COLO668 (cell line): ENCODE measurements around the gene RNF2.
A peak's percentile ranks its signal among the peaks of the same experiment; 100 is the strongest.
"Not testable (repeated sequence)": the region's sequence is repeated elsewhere in the genome, so short reads cannot be mapped to it uniquely, and the experiment has no call there.

Experiments used
- DNase-seq: peaks from one replicate; lab custom pipeline; 2025; ENCODE audit not compliant: unreplicated experiment; lab: John Stamatoyannopoulos, UW

Gene RNF2

GRCh38 chr1:185044981-185045813, at the start of gene RNF2:
Gene RNF2, plus strand, starts transcription at chr1:185045558. Its CDS starts 41,996 bp downstream, at chr1:185087554.
- peak; percentile 87 for DNase-seq

- DNase-seq, result not testable (repeated sequence)
These were observed 45.4 kb upstream of the RNF2 start for GRCh38 chr1:184999974-185000373.

GRCh38 chr1:185001312-185001880, 44.0 kb upstream of the RNF2 start:
- not testable (repeated sequence) for DNase-seq

- no peak for DNase-seq
These were observed 36.5 kb upstream of the RNF2 start for GRCh38 chr1:185008838-185009237.

- no peak for DNase-seq
These were observed 35.0 kb upstream of the RNF2 start for GRCh38 chr1:185010361-185010760.

GRCh38 chr1:185014941-185015340, 30.4 kb upstream of the RNF2 start:
- no peak for DNase-seq

- DNase-seq, result no peak
These were observed 29.7 kb upstream of the RNF2 start for GRCh38 chr1:185015631-185016030.

GRCh38 chr1:185016880-185017279, 28.5 kb upstream of the RNF2 start:
- no peak for DNase-seq

- no peak for DNase-seq
These were observed 28.0 kb upstream of the RNF2 start for GRCh38 chr1:185017338-185017737.

- no peak for DNase-seq
These were observed 27.4 kb upstream of the RNF2 start for GRCh38 chr1:185017966-185018365.

- no peak for DNase-seq
These were observed 18.0 kb upstream of the RNF2 start for GRCh38 chr1:185027252-185027882.

GRCh38 chr1:185033686-185034085, 11.7 kb upstream of the RNF2 start:
- no peak for DNase-seq

GRCh38 chr1:185035258-185035657, 10.1 kb upstream of the RNF2 start:
- no peak for DNase-seq

- no peak for DNase-seq
These were observed 6.5 kb upstream of the RNF2 start for GRCh38 chr1:185038813-185039376.

- no peak for DNase-seq
These were observed 5.5 kb upstream of the RNF2 start for GRCh38 chr1:185039726-185040407.

- no peak for DNase-seq
These were observed 5.0 kb upstream of the RNF2 start for GRCh38 chr1:185040408-185040735.

GRCh38 chr1:185041742-185042141, 3.6 kb upstream of the RNF2 start:
- no peak for DNase-seq

- no peak for DNase-seq
These were observed 2.6 kb upstream of the RNF2 start for GRCh38 chr1:185042737-185043136.

- DNase-seq, result no peak
These were observed 971 bp upstream of the RNF2 start for GRCh38 chr1:185044387-185044786.

GRCh38 chr1:185045814-185046492, 595 bp downstream of the RNF2 start:
- peak; percentile 70 for DNase-seq

GRCh38 chr1:185046668-185047067, 1.3 kb downstream of the RNF2 start:
- DNase-seq, result no peak
